HL-60 (cell line): ENCODE measurements around the gene ARRDC5.
A peak's percentile ranks its signal among the peaks of the same experiment; 100 is the strongest.

Experiments
- DNase-seq, 2 experiments: peaks; one replicate each; pipeline ENCODE4 v3.0.0-alpha.2; 2010 to 2020; ENCODE audit warnings: low read depth in 1 of 2, low spot score in 1 of 2
- H3K27ac ChIP-seq: fragments of 250-450 bp; sonication (Bioruptor Pico); replicated peaks from 2 replicates; pipeline ENCODE4 v1.5.1; 2020; ENCODE audit warnings: mild to moderate bottlenecking, moderate library complexity
- H3K27me3 ChIP-seq: fragments of 250-450 bp; sonication (Bioruptor Pico); 2 replicates; pipeline ENCODE4 v1.5.1; 2021; ENCODE audit warnings: mild to moderate bottlenecking, moderate library complexity; ENCODE audit not compliant: insufficient read depth, poor library complexity, severe bottlenecking
- H3K4me3 ChIP-seq: replicated peaks from 2 replicates; pipeline ENCODE4 v1.5.1; 2011; ENCODE audit warnings: mild to moderate bottlenecking, control low read depth, low read length; ENCODE audit not compliant: insufficient read depth
- CTCF ChIP-seq: IDR thresholded peaks from one replicate; pipeline ENCODE4 v1.5.1; 2011; ENCODE audit warnings: low read length, control low read depth, inconsistent platforms; ENCODE audit not compliant: insufficient read depth
- GABPA ChIP-seq: IDR thresholded peaks from 2 replicates; pipeline ENCODE4 v1.6.1; 2012; ENCODE audit warnings: low read depth
- POLR2AphosphoS5 ChIP-seq: IDR thresholded peaks from 2 replicates; pipeline ENCODE4 v1.6.1; 2012; ENCODE audit warnings: low read depth
- SPI1 ChIP-seq: IDR thresholded peaks from 2 replicates; pipeline ENCODE4 v1.6.1; 2012; ENCODE audit warnings: low read depth, mild to moderate bottlenecking, borderline replicate concordance
- TF ChIP-seq, protein P1 (sequence below): IDR thresholded peaks from 2 replicates; pipeline ENCODE4 v1.6.1; 2012; ENCODE audit warnings: low read depth; ENCODE audit not compliant: insufficient replicate concordance

Gene ARRDC5

GRCh38 chr19:4911314-4911713 is 8.6 kb upstream of the ARRDC5 start:
- H3K4me3 ChIP-seq = peak overlapping the region; percentile 72
- no peak for TF ChIP-seq SPI1
- no peak for TF ChIP-seq CTCF
- no peak for TF ChIP-seq GABPA
- no peak for TF ChIP-seq POLR2AphosphoS5
- TF ChIP-seq, protein P1, sequence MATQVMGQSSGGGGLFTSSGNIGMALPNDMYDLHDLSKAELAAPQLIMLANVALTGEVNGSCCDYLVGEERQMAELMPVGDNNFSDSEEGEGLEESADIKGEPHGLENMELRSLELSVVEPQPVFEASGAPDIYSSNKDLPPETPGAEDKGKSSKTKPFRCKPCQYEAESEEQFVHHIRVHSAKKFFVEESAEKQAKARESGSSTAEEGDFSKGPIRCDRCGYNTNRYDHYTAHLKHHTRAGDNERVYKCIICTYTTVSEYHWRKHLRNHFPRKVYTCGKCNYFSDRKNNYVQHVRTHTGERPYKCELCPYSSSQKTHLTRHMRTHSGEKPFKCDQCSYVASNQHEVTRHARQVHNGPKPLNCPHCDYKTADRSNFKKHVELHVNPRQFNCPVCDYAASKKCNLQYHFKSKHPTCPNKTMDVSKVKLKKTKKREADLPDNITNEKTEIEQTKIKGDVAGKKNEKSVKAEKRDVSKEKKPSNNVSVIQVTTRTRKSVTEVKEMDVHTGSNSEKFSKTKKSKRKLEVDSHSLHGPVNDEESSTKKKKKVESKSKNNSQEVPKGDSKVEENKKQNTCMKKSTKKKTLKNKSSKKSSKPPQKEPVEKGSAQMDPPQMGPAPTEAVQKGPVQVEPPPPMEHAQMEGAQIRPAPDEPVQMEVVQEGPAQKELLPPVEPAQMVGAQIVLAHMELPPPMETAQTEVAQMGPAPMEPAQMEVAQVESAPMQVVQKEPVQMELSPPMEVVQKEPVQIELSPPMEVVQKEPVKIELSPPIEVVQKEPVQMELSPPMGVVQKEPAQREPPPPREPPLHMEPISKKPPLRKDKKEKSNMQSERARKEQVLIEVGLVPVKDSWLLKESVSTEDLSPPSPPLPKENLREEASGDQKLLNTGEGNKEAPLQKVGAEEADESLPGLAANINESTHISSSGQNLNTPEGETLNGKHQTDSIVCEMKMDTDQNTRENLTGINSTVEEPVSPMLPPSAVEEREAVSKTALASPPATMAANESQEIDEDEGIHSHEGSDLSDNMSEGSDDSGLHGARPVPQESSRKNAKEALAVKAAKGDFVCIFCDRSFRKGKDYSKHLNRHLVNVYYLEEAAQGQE = no peak
- H3K27ac ChIP-seq = peak overlapping the region; percentile 86
- no peak for DNase-seq
- no peaks in the 10 kb centered on the region for H3K27me3 ChIP-seq

DNA sequence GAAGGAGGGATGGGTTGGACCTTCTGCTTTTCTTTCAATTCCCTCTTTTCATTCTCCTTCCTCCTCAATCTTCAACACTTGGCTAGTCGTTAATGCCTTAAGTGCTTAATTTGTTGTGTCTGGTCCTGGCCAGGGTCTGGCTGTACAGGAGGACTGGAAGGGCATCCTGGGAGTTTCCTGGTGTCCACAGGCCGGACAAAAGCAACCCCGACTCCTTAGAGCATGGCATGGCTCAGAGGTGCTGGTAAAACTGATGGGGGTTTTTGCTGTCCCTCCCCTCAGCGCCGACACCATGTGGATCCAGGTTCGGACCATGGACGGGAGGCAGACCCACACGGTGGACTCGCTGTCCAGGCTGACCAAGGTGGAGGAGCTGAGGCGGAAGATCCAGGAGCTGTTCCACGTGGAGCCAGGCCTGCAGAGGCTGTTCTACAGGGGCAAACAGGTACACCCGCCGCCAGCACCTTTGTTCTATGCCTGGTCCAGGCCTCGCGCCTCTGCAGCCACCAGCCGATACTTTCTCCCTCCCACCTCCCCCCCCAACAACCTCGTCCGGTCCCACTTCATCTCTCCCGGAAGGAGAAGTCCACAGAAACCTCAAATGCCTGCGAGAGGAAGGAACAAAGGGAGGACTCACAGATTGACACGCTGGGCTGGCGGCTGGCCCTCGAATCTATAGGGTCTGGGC is 8.0 kb upstream of the ARRDC5 start:
- Histone ChIP-seq H3K27ac (peak overlapping the region; percentile 86), H3K4me3 (peak overlapping the region; percentile 72), H3K27me3 (no peaks in the 10 kb centered on the region)
- TF ChIP-seq SPI1 (peak; percentile 46; the same call in 1 of the 2 replicates), CTCF (no peak), GABPA (0 out of 2 replicates have a peak, but pooled peaks have one; percentile 15), POLR2AphosphoS5 (peak; percentile 60)
- TF ChIP-seq, protein P1 = peak; percentile 31
- DNase-seq = peak in 1 of 2 experiments; percentile 85

- peak overlapping the region; percentile 86 for H3K27ac ChIP-seq
- DNase-seq = peak; percentile 87 to 96
- no peaks in the 10 kb centered on the region for H3K27me3 ChIP-seq
- peak overlapping the region; percentile 72 for H3K4me3 ChIP-seq
- TF ChIP-seq POLR2AphosphoS5 (no peak), SPI1 (no peak), GABPA (no peak), CTCF (no peak)
- TF ChIP-seq, protein P1 = no peak
Observed at GRCh38 chr19:4909897-4910593, 7.3 kb upstream of the ARRDC5 start.
